Measurements from ENCODE around the gene POLR2J.
A peak's percentile ranks its signal among the peaks of the same experiment; 100 is the strongest.

Gene POLR2J

DNA sequence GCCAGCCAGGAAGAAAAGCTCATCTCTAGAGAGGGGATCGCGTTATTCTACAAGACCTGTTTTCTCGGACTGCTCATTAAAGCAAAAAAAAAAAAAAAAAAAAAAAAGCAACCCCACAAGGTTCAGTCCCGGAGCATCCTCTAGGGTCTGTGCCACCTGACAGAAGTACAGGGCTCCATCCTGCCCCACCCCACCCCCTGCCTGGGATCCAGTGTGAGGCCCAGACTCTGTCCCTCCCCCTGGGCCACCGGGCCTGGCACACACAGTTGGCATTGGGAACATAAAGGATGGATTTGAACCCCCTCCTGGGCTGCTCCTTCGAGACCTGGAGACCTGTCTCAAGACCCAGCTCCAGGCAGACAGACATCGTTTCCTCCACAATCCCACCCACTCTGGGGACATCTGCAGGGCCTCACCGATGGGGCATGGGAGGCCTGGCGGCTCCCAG, 44.7 kb downstream of the POLR2J start:
- no peaks in the 10 kb centered on the region for H3K9me3 ChIP-seq (ENCODE audit: control insufficient read depth, insufficient read depth, low read depth, low read length)
- H3K27ac ChIP-seq (ENCODE audit: extremely low read depth, low read depth, low read length) = peak overlapping the region; percentile 68; the same call in 1 of the 2 replicates
- CTCF ChIA-PET = interaction anchor here (0.6 to 1.0 kb wide), 4 partner anchors 22 to 1826 kb away, joined by 3 to 6 read pairs (median 3); partner anchors contain the start of gene PRKRIP1
- H3K4me3 ChIP-seq (ENCODE audit: low read depth, low read length) = peak overlapping the region; percentile 83
- peaks cover 15% of the 10 kb centered on the region for H3K4me1 ChIP-seq (ENCODE audit: control insufficient read depth, insufficient read depth, low read length)
- peaks cover 7 to 16% of the 10 kb centered on the region in 2 experiments; a peak in 2 of 3 replicates for H3K36me3 ChIP-seq (ENCODE audit: control insufficient read depth in 2 of 2, insufficient read depth in 1 of 2, low read length in 2 of 2)
- TF ChIP-seq ZNF138 (tag by site-specific recombination; IDR thresholded peaks at IDR 0.05; ENCODE audit: borderline replicate concordance) (no peak), ZNF335 (tag by site-specific recombination; conservative IDR thresholded peaks at IDR 0.05) (peak; percentile 69), GLIS2 (tag by site-specific recombination; IDR thresholded peaks at IDR 0.05) (0 out of 2 replicates have a peak, but pooled peaks have one; percentile 2), SP3 (tag by site-specific recombination; IDR thresholded peaks at IDR 0.05) (0 out of 2 replicates have a peak, but pooled peaks have one; percentile 12), ZXDB (tag by site-specific recombination; IDR thresholded peaks at IDR 0.05) (peak; percentile 6; the same call in 1 of the 2 replicates), PRDM10 (tag by site-specific recombination; IDR thresholded peaks at IDR 0.05) (peak; percentile 77), ZNF416 (tag by site-specific recombination; IDR thresholded peaks at IDR 0.05) (no peak), GLIS1 (tag by site-specific recombination; IDR thresholded peaks at IDR 0.05) (0 out of 2 replicates have a peak, but pooled peaks have one; percentile 9), CTCF (tag by site-specific recombination; IDR thresholded peaks at IDR 0.05) (0 out of 2 replicates have a peak, but pooled peaks have one; percentile 4)
- TF ChIP-seq, protein P1, sequence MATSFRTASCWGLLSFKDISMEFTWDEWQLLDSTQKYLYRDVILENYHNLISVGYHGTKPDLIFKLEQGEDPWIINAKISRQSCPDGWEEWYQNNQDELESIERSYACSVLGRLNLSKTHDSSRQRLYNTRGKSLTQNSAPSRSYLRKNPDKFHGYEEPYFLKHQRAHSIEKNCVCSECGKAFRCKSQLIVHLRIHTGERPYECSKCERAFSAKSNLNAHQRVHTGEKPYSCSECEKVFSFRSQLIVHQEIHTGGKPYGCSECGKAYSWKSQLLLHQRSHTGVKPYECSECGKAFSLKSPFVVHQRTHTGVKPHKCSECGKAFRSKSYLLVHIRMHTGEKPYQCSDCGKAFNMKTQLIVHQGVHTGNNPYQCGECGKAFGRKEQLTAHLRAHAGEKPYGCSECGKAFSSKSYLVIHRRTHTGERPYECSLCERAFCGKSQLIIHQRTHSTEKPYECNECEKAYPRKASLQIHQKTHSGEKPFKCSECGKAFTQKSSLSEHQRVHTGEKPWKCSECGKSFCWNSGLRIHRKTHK (tag by site-specific recombination; IDR thresholded peaks at IDR 0.05) = no peak
- TF ChIP-seq, protein P2, sequence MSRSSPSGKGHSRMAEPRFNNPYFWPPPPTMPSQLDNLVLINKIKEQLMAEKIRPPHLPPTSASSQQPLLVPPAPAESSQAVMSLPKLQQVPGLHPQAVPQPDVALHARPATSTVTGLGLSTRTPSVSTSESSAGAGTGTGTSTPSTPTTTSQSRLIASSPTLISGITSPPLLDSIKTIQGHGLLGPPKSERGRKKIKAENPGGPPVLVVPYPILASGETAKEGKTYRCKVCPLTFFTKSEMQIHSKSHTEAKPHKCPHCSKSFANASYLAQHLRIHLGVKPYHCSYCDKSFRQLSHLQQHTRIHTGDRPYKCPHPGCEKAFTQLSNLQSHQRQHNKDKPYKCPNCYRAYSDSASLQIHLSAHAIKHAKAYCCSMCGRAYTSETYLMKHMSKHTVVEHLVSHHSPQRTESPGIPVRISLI (tag by site-specific recombination; IDR thresholded peaks at IDR 0.05) = peak; percentile 79
- TF ChIP-seq, protein P3, sequence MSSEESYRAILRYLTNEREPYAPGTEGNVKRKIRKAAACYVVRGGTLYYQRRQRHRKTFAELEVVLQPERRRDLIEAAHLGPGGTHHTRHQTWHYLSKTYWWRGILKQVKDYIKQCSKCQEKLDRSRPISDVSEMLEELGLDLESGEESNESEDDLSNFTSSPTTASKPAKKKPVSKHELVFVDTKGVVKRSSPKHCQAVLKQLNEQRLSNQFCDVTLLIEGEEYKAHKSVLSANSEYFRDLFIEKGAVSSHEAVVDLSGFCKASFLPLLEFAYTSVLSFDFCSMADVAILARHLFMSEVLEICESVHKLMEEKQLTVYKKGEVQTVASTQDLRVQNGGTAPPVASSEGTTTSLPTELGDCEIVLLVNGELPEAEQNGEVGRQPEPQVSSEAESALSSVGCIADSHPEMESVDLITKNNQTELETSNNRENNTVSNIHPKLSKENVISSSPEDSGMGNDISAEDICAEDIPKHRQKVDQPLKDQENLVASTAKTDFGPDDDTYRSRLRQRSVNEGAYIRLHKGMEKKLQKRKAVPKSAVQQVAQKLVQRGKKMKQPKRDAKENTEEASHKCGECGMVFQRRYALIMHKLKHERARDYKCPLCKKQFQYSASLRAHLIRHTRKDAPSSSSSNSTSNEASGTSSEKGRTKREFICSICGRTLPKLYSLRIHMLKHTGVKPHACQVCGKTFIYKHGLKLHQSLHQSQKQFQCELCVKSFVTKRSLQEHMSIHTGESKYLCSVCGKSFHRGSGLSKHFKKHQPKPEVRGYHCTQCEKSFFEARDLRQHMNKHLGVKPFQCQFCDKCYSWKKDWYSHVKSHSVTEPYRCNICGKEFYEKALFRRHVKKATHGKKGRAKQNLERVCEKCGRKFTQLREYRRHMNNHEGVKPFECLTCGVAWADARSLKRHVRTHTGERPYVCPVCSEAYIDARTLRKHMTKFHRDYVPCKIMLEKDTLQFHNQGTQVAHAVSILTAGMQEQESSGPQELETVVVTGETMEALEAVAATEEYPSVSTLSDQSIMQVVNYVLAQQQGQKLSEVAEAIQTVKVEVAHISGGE (tag by site-specific recombination; conservative IDR thresholded peaks at IDR 0.05; ENCODE audit: low read depth) = 0 out of 2 replicates have a peak, but pooled peaks have one; percentile 8
- POLR2A ChIA-PET = interaction anchor here (0.6 to 1.0 kb wide), 2 partner anchors 18 to 314 kb away, joined by 3 to 5 read pairs; no protein-coding TSS in a partner anchor

All from HEK293 (cell line).